ENCODE measurements around the gene SHC3. TPM values are rescaled to one million over a fixed set of nuclear protein-coding genes. Genes with fewer than 3 reads are reported as not detected.

SHC3 gene
- total RNA-seq, 2 donors from 2014 or later, result 1.0 to 1.7 TPM

- no peaks in the 10 kb centered on the region for H3K36me3 ChIP-seq
- H3K4me3 ChIP-seq, result no peak overlapping the region
- DNase-seq (ENCODE audit: low spot score), result peak; percentile 85
- peak overlapping the region; percentile 64 to 71 for H3K27ac ChIP-seq
- H3K4me1 ChIP-seq, result peaks cover 0 to 27% of the 10 kb centered on the region in 2 donors
- no peaks in the 10 kb centered on the region for H3K27me3 ChIP-seq
- H3K9me3 ChIP-seq, result no peaks in the 10 kb centered on the region
- TF ChIP-seq CTCF (IDR thresholded peaks at IDR 0.05), result no peak
These were observed 157.3 kb downstream of the SHC3 start for GRCh38 chr9:89021154-89021803.

GRCh38 chr9:89020754-89021153 is 157.9 kb downstream of the SHC3 start:
- TF ChIP-seq CTCF (IDR thresholded peaks at IDR 0.05), result no peak
- H3K9me3 ChIP-seq, result no peaks in the 10 kb centered on the region
- no peak for DNase-seq (ENCODE audit: low spot score)
- H3K27ac ChIP-seq, result no peak overlapping the region
- H3K4me1 ChIP-seq, result peaks cover 0 to 27% of the 10 kb centered on the region in 2 donors
- H3K27me3 ChIP-seq, result no peaks in the 10 kb centered on the region
- H3K36me3 ChIP-seq, result no peaks in the 10 kb centered on the region
- no peak overlapping the region for H3K4me3 ChIP-seq

DNA sequence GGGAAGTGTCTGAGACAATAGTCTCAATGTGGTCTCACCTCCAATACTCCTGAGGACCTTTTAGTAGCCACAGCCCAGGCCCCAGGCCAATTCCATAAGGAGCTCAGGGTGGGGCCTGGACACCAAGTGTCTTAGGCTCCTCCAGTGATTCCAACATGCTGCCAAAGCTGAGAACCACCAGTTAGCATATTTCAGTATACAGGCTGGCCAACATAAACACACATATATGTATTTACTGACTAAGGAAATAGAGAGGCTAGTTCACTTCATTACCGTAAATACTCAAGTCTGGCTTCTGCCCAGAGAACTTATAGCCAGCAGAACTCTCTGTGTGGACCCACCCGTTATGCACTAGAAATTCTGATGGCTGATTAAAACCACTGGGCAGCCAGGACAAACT is 163.3 kb downstream of the SHC3 start:
- Histone ChIP-seq H3K4me1 (no peaks in the 10 kb centered on the region), H3K36me3 (no peaks in the 10 kb centered on the region), H3K9me3 (no peaks in the 10 kb centered on the region), H3K27me3 (no peaks in the 10 kb centered on the region), H3K27ac (no peak overlapping the region), H3K4me3 (no peak overlapping the region)
- no peak for TF ChIP-seq CTCF (IDR thresholded peaks at IDR 0.05)
- no peak for DNase-seq (ENCODE audit: low spot score)

GRCh38 chr9:89014153-89014552 is 164.5 kb downstream of the SHC3 start:
- TF ChIP-seq CTCF (IDR thresholded peaks at IDR 0.05), result no peak
- DNase-seq (ENCODE audit: low spot score), result no peak

DNA sequence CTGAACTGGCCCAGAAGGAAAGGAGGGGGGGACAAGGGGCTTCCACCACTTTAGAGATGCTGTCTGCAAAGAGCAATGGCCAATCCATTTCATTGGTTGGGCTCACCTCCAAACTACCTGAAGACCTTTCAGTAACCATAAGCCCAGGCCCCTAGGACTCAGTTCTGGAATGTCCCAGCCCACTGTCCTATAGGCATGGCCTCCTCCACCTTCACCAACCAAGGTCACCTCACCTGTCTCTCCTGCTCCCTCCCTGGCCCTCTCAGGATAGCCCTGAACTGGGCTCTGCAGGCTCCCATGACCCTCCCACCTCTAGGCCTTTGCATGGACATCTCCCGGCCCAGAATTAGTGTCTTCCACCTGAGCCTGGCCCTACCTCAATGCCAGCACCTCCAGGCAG is 165.0 kb downstream of the SHC3 start:
- Histone ChIP-seq H3K9me3 (no peaks in the 10 kb centered on the region), H3K4me1 (no peaks in the 10 kb centered on the region), H3K4me3 (no peak overlapping the region), H3K27ac (no peak overlapping the region), H3K27me3 (no peaks in the 10 kb centered on the region), H3K36me3 (no peaks in the 10 kb centered on the region)
- TF ChIP-seq CTCF (IDR thresholded peaks at IDR 0.05), result no peak
- DNase-seq (ENCODE audit: low spot score), result no peak

More at GRCh38 chr9:89014153-89014552, 164.5 kb downstream of the SHC3 start:
- Histone ChIP-seq H3K4me1 (no peaks in the 10 kb centered on the region), H3K36me3 (no peaks in the 10 kb centered on the region), H3K27ac (no peak overlapping the region), H3K9me3 (no peaks in the 10 kb centered on the region), H3K4me3 (no peak overlapping the region), H3K27me3 (no peaks in the 10 kb centered on the region)

Data from right atrium auricular region (tissue), 2 donors.